ENCODE measurements around the gene LRRC46. TPM values are rescaled to one million over a fixed set of nuclear protein-coding genes. Genes with fewer than 3 reads are reported as not detected.
A peak's percentile ranks its signal among the peaks of the same experiment; 100 is the strongest.

The LRRC46 gene
- total and polyA plus RNA-seq, 9 of the 15 experiments (the other 6 are each of a cell fraction or from before 2014, with no cell fraction given), result 0.39 to 1.4 (median 0.53) TPM; not detected in 1

GRCh38 chr17:47821424-47822391, 9.8 kb upstream of the LRRC46 start, which contains the start of gene OSBPL7 (continued):
- TF ChIP-seq ZBTB17 (CRISPR knock-in tag; IDR thresholded peaks at IDR 0.05) (0 out of 2 replicates have a peak, but pooled peaks have one; percentile 32), POLR2A (conservative IDR thresholded peaks at IDR 0.05) (peak; percentile 80), HEY1 (CRISPR knock-in tag; IDR thresholded peaks at IDR 0.05; ENCODE audit: borderline replicate concordance) (no peak), IRF9 (tag; IDR thresholded peaks at IDR 0.05) (no peak), SMAD2 (IDR thresholded peaks at IDR 0.05; ENCODE audit: low read depth, low read length) (no peak), SNRNP70 (optimal IDR thresholded peaks at IDR 0.05; ENCODE audit: low read depth, low read length) (no peak), ZHX1 (conservative IDR thresholded peaks at IDR 0.05; ENCODE audit: low read length) (no peak), RREB1 (CRISPR knock-in tag; IDR thresholded peaks at IDR 0.05) (no peak), HIVEP1 (CRISPR knock-in tag; IDR thresholded peaks at IDR 0.05) (no peak), KAT2B (IDR thresholded peaks at IDR 0.05; ENCODE audit: low read depth, low read length) (no peak), NFE2 (IDR thresholded peaks at IDR 0.05; ENCODE audit: low read depth) (no peak), RAD21 (CRISPR knock-in tag; conservative IDR thresholded peaks at IDR 0.05 in 1 of 2, IDR thresholded peaks at IDR 0.05 in 1 of 2) (no peak; a peak in 1 of 4 replicates), PBX2 (CRISPR knock-in tag; IDR thresholded peaks at IDR 0.05; ENCODE audit: low read depth) (no peak), PBX2 (tag; conservative IDR thresholded peaks at IDR 0.05; ENCODE audit: low read depth) (no peak), MTA1 (IDR thresholded peaks at IDR 0.05; ENCODE audit: borderline replicate concordance) (no peak)
